ENCODE data around the gene RNF7.
A peak's percentile ranks its signal among the peaks of the same experiment; 100 is the strongest.
"Not testable (repeated sequence)": the region's sequence is repeated elsewhere in the genome, so short reads cannot be mapped to it uniquely, and the experiment has no call there.

The RNF7 gene

DNA sequence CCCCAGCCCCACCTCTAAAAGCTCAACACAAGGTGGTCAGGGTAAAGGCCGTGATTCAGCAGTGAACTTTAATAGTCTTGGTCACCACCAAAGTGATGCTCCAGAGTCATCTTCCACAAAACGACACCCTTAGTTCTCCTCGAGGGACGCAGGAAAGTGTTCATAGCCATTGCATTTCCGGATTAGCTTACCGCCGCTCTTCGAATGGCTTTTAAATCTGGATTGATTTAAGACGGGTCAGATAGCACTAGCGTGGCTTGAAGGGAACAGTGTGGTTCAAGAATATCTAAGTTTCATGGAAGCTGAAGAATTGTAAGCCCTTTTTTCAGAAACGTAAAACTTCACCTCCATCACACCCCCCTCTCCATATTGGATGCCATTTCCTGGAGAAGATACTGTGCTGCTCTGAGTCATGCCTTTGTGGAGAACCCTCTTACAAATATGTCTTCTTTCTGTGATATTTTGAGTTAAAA, 829 bp downstream of the RNF7 start:
- Histone ChIP-seq H3K4me1 (ENCODE audit: control insufficient read depth, insufficient read depth, low read length) (peaks cover 11% of the 10 kb centered on the region), H3K9ac (ENCODE audit: low read length) (peak overlapping the region; percentile 99), H3K4me3 (ENCODE audit: low read length) (peak overlapping the region; percentile 100), H3K36me3 (ENCODE audit: control insufficient read depth, insufficient read depth, low read length) (no peaks in the 10 kb centered on the region), H3K27ac (ENCODE audit: low read depth, low read length) (peak overlapping the region; percentile 96), H3K27me3 (ENCODE audit: control insufficient read depth, insufficient read depth, low read length) (no peaks in the 10 kb centered on the region)

DNA sequence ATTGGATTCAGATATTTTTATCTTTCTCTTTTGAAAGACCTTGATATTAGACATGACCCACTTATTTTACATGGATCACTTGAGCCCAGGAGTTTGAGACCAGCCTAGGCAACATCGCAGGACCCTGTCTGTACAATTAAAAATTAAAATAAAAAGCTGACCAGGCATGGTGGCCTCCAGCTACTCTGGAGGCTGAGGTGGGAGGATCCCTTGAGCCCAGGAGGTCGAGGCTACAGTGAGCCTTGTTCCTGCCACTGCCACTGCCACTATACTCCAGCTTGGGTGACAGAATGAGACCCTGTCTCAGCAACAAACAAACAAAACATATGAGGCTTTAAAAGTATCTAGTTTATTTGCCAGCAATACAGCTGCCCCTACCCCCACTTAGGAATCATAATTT, 1.6 kb downstream of the RNF7 start:
- Histone ChIP-seq H3K9ac (ENCODE audit: low read length) (peak overlapping the region; percentile 1), H3K4me3 (ENCODE audit: low read length) (peak overlapping the region; percentile 100), H3K27me3 (ENCODE audit: control insufficient read depth, insufficient read depth, low read length) (no peaks in the 10 kb centered on the region)

GRCh38 chr3:141740349-141740748, 2.3 kb downstream of the RNF7 start:
- Histone ChIP-seq H3K4me3 (ENCODE audit: low read length) (no peak overlapping the region), H3K36me3 (ENCODE audit: control insufficient read depth, insufficient read depth, low read length) (peaks cover 3% of the 10 kb centered on the region), H3K9ac (ENCODE audit: low read length) (no peak overlapping the region), H3K4me1 (ENCODE audit: control insufficient read depth, insufficient read depth, low read length) (peaks cover 11% of the 10 kb centered on the region), H3K27me3 (ENCODE audit: control insufficient read depth, insufficient read depth, low read length) (no peaks in the 10 kb centered on the region), H3K27ac (ENCODE audit: low read depth, low read length) (no peak overlapping the region)

More for the DNA sequence above, 1.6 kb downstream of the RNF7 start:
- Histone ChIP-seq H3K27ac (ENCODE audit: low read depth, low read length) (peak overlapping the region; percentile 96), H3K36me3 (ENCODE audit: control insufficient read depth, insufficient read depth, low read length) (no peaks in the 10 kb centered on the region), H3K4me1 (ENCODE audit: control insufficient read depth, insufficient read depth, low read length) (peaks cover 11% of the 10 kb centered on the region)

- peaks cover 11% of the 10 kb centered on the region for H3K4me1 ChIP-seq (ENCODE audit: control insufficient read depth, insufficient read depth, low read length)
- H3K36me3 ChIP-seq (ENCODE audit: control insufficient read depth, insufficient read depth, low read length), result peaks cover 7% of the 10 kb centered on the region
- no peak overlapping the region for H3K9ac ChIP-seq (ENCODE audit: low read length)
- no peak overlapping the region for H3K27ac ChIP-seq (ENCODE audit: low read depth, low read length)
- no peak overlapping the region for H3K4me3 ChIP-seq (ENCODE audit: low read length)
- no peaks in the 10 kb centered on the region for H3K27me3 ChIP-seq (ENCODE audit: control insufficient read depth, insufficient read depth, low read length)
Measured at GRCh38 chr3:141743305-141743704, 5.2 kb downstream of the RNF7 start.

DNA sequence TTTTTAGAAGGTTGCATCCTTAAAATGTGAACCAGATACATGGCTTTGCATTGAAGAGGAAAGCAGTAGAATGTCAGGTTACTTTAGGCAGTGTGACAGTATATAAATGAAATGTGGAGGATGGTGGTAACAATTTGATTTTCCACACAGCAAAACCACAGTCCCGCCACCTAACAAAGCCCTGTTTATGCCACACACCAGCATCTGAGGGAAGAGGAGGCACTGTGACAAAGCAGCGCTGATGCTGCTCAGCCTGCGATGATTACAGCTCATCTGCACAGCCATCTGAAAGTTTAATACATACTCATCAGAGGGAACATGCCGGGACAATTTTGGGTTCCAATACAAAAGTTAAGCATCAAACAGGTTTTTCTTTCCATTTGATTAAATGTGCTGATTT, 8.9 kb downstream of the RNF7 start:
- no peak overlapping the region for H3K9ac ChIP-seq (ENCODE audit: low read length)
- peaks cover 12% of the 10 kb centered on the region for H3K36me3 ChIP-seq (ENCODE audit: control insufficient read depth, insufficient read depth, low read length)
- no peaks in the 10 kb centered on the region for H3K4me1 ChIP-seq (ENCODE audit: control insufficient read depth, insufficient read depth, low read length)
- no peak overlapping the region for H3K4me3 ChIP-seq (ENCODE audit: low read length)
- no peak overlapping the region for H3K27ac ChIP-seq (ENCODE audit: low read depth, low read length)
- H3K27me3 ChIP-seq (ENCODE audit: control insufficient read depth, insufficient read depth, low read length), result no peaks in the 10 kb centered on the region

GRCh38 chr3:141753399-141753798, 15.3 kb downstream of the RNF7 start:
- H3K4me3 ChIP-seq (ENCODE audit: low read length), result no peak overlapping the region
- peaks cover 4% of the 10 kb centered on the region for H3K36me3 ChIP-seq (ENCODE audit: control insufficient read depth, insufficient read depth, low read length)
- no peak overlapping the region for H3K27ac ChIP-seq (ENCODE audit: low read depth, low read length)
- H3K9ac ChIP-seq (ENCODE audit: low read length), result no peak overlapping the region
- H3K4me1 ChIP-seq (ENCODE audit: control insufficient read depth, insufficient read depth, low read length), result no peaks in the 10 kb centered on the region
- no peaks in the 10 kb centered on the region for H3K27me3 ChIP-seq (ENCODE audit: control insufficient read depth, insufficient read depth, low read length)

DNA sequence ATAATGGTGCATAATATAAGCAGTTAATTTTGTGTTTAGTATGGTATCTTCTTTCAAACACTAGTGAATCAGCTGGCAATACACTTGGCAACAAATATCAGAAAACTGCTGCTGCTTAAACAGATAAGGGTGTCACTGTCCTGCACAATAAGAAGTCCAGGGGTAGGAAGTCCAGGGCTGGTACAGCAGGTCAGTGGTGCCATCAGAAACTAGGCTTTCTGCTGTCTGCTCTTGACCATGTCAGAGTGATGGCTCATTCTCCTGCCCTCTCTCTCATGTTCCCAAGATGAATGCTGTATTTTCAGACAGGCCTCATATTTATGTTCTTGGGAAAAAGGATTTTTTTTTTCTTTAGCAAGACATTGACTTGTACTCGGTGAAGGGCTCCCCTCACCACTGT, 15.9 kb downstream of the RNF7 start:
- no peak overlapping the region for H3K4me3 ChIP-seq (ENCODE audit: low read length)
- no peaks in the 10 kb centered on the region for H3K4me1 ChIP-seq (ENCODE audit: control insufficient read depth, insufficient read depth, low read length)
- no peak overlapping the region for H3K27ac ChIP-seq (ENCODE audit: low read depth, low read length)
- no peak overlapping the region for H3K9ac ChIP-seq (ENCODE audit: low read length)
- H3K36me3 ChIP-seq (ENCODE audit: control insufficient read depth, insufficient read depth, low read length), result peaks cover 4% of the 10 kb centered on the region
- H3K27me3 ChIP-seq (ENCODE audit: control insufficient read depth, insufficient read depth, low read length), result no peaks in the 10 kb centered on the region

DNA sequence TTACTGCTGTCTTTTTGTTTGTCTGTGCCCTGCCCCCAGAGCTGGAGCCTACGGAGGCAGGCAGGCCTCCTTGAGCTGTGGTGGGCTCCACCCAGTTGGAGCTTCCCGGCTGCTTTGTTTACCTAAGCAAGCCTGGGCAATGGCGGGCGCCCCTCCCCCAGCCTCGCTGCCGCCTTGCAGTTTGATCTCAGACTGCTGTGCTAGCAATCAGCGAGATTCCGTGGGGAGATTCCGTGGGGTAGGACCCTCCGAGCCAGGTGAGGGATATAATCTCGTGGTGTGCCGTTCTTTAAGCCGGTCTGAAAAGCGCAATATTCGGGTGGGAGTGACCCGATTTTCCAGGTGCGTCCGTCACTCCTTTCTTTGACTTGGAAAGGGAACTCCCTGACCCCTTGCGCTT, 24.5 kb downstream of the RNF7 start:
- H3K4me3 ChIP-seq (ENCODE audit: low read length); H3K27ac ChIP-seq (ENCODE audit: low read depth, low read length); H3K27me3 ChIP-seq (ENCODE audit: control insufficient read depth, insufficient read depth, low read length); H3K36me3 ChIP-seq (ENCODE audit: control insufficient read depth, insufficient read depth, low read length); H3K4me1 ChIP-seq (ENCODE audit: control insufficient read depth, insufficient read depth, low read length); H3K9ac ChIP-seq (ENCODE audit: low read length): not testable (repeated sequence)

- no peak within 1 kb of the TSS for H3K27ac ChIP-seq (ENCODE audit: low read depth, low read length)
- H3K4me1 ChIP-seq (ENCODE audit: control insufficient read depth, insufficient read depth, low read length), result no peaks in the 10 kb centered on the region
- no peak within 1 kb of the TSS for H3K4me3 ChIP-seq (ENCODE audit: low read length)
- no peak within 1 kb of the TSS for H3K9ac ChIP-seq (ENCODE audit: low read length)
- H3K27me3 ChIP-seq (ENCODE audit: control insufficient read depth, insufficient read depth, low read length), result no peaks in the 10 kb centered on the region
- H3K36me3 ChIP-seq (ENCODE audit: control insufficient read depth, insufficient read depth, low read length), result no peaks in the 10 kb centered on the region
Measured at GRCh38 chr3:141763088-141763750, 25.1 kb downstream of the RNF7 start, which contains the start of gene GRK7. TSS of gene GRK7 (plus strand) at chr3:141763408. CDS start at chr3:141778285, 14,877 bp downstream.

GRCh38 chr3:141764045-141764444, 25.9 kb downstream of the RNF7 start:
- Histone ChIP-seq H3K27ac (ENCODE audit: low read depth, low read length) (no peak overlapping the region), H3K4me1 (ENCODE audit: control insufficient read depth, insufficient read depth, low read length) (no peaks in the 10 kb centered on the region), H3K36me3 (ENCODE audit: control insufficient read depth, insufficient read depth, low read length) (no peaks in the 10 kb centered on the region), H3K4me3 (ENCODE audit: low read length) (no peak overlapping the region), H3K9ac (ENCODE audit: low read length) (no peak overlapping the region), H3K27me3 (ENCODE audit: control insufficient read depth, insufficient read depth, low read length) (no peaks in the 10 kb centered on the region)

DNA sequence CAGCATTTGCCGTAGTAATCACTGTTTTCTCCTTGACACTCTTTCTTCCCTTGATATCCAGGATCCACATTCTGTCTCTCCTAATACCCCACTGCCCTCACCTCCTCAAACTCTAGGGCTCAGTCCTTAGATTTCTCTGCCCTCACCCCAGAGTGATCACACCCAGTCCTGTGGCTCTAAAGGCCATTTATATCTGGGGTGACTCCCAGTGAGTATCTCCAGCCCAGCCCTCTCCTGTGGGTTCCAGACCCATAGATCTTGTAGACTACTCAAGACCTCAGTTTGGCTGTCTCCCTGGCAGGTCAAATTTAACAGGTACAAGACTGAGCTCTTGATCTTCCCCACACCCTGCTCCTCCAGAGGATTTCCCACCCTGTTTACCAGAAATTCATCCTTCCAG, 26.4 kb downstream of the RNF7 start:
- H3K36me3 ChIP-seq (ENCODE audit: control insufficient read depth, insufficient read depth, low read length), result no peaks in the 10 kb centered on the region
- H3K27ac ChIP-seq (ENCODE audit: low read depth, low read length), result no peak overlapping the region
- H3K4me1 ChIP-seq (ENCODE audit: control insufficient read depth, insufficient read depth, low read length), result no peaks in the 10 kb centered on the region
- H3K9ac ChIP-seq (ENCODE audit: low read length), result no peak overlapping the region
- no peak overlapping the region for H3K4me3 ChIP-seq (ENCODE audit: low read length)
- no peaks in the 10 kb centered on the region for H3K27me3 ChIP-seq (ENCODE audit: control insufficient read depth, insufficient read depth, low read length)

DNA sequence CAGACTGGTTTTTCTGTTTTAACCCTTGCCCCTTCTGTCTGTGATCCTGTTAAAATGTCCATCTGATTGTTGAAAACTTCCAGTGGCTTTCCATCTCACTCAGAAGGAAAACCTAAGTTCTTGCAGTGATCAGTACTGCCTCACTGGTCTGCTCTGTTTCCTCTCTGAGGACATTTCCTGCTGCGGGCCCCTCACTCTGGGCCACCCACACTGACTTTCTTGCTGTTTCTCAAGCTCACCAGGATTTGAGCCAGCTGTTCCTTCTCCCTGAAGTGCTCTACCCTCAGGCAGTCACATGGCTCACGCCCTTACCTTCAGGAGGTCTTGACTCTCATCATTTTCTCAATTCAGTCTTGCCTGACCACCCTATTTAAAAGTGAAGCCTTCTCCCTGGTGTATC, 26.9 kb downstream of the RNF7 start:
- Histone ChIP-seq H3K27me3 (ENCODE audit: control insufficient read depth, insufficient read depth, low read length) (no peaks in the 10 kb centered on the region), H3K9ac (ENCODE audit: low read length) (no peak overlapping the region), H3K27ac (ENCODE audit: low read depth, low read length) (no peak overlapping the region), H3K4me1 (ENCODE audit: control insufficient read depth, insufficient read depth, low read length) (no peaks in the 10 kb centered on the region), H3K36me3 (ENCODE audit: control insufficient read depth, insufficient read depth, low read length) (no peaks in the 10 kb centered on the region), H3K4me3 (ENCODE audit: low read length) (no peak overlapping the region)

GRCh38 chr3:141767066-141767465, 29.0 kb downstream of the RNF7 start:
- H3K36me3 ChIP-seq (ENCODE audit: control insufficient read depth, insufficient read depth, low read length), result no peaks in the 10 kb centered on the region
- no peaks in the 10 kb centered on the region for H3K4me1 ChIP-seq (ENCODE audit: control insufficient read depth, insufficient read depth, low read length)
- no peak overlapping the region for H3K27ac ChIP-seq (ENCODE audit: low read depth, low read length)
- no peaks in the 10 kb centered on the region for H3K27me3 ChIP-seq (ENCODE audit: control insufficient read depth, insufficient read depth, low read length)
- no peak overlapping the region for H3K4me3 ChIP-seq (ENCODE audit: low read length)
- H3K9ac ChIP-seq (ENCODE audit: low read length), result no peak overlapping the region
